Measurements from ENCODE around the gene MAEA.

Gene MAEA

DNA sequence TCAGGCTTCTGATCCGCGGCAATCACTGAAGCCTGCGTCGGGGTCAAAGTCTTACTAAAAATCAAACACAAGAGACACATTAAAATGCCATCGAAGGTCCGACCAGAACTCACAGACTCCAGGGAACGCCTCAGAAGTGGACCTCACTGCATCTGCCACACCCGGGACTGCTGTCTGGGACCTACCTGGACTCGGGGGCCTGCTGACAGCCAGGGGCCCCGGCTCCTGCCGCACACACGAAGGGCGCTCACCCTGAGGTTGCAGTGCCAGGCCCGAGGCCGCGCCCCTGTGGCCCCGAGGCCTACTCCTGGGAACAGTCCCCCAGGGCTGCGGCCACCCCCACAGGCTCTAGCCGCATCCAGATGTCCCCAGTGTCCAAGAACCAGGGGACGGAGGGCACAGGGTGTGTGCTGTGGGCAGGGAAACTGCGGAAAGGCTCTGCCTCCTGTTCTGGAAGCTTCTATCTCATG lies 48.2 kb upstream of the MAEA start:
- Histone ChIP-seq H3K4me3 (ENCODE audit: low read length in 2 of 2) (no peak overlapping the region), H3K36me3 (replicated peaks in 1 of 2; ENCODE audit: control insufficient read depth in 2 of 2, insufficient read depth in 2 of 2, low read length in 2 of 2) (peaks cover 39 to 84% of the 10 kb centered on the region in 2 donors), H3K79me1 (ENCODE audit: low read depth, low read length) (peaks cover 50% of the 10 kb centered on the region), H3K14ac (ENCODE audit: low read length) (no peak overlapping the region), H2BK5ac (ENCODE audit: low read length) (no peak overlapping the region), H4K8ac (ENCODE audit: low read depth, low read length) (no peak overlapping the region), H2AK5ac (ENCODE audit: low read depth, low read length) (no peak overlapping the region), H3K4me2 (ENCODE audit: insufficient read depth, low read length, poor library complexity, severe bottlenecking) (no peak overlapping the region), H2BK12ac (ENCODE audit: low read length) (no peak overlapping the region), H2BK120ac (ENCODE audit: low read depth, low read length) (no peak overlapping the region), H3K4me1 (ENCODE audit: control insufficient read depth in 2 of 2, insufficient read depth in 1 of 2, low read depth in 1 of 2, low read length in 2 of 2) (peaks cover 1 to 3% of the 10 kb centered on the region in 2 donors), H4K91ac (ENCODE audit: low read depth, low read length, poor library complexity) (no peak overlapping the region), H3K27ac (replicated peaks; ENCODE audit: low read length) (no peak overlapping the region), H3K27me3 (ENCODE audit: control insufficient read depth in 3 of 3, insufficient read depth in 3 of 3, low read depth in 1 of 3, low read length in 3 of 3) (no peaks in the 10 kb centered on the region), H2AFZ (ENCODE audit: low read length) (no peak overlapping the region), H3K18ac (ENCODE audit: low read length) (no peak overlapping the region), H2BK15ac (ENCODE audit: low read length) (no peak overlapping the region), H3K23ac (ENCODE audit: low read depth, low read length, poor library complexity) (no peak overlapping the region), H3K4ac (ENCODE audit: low read length) (no peak overlapping the region), H3K9ac (ENCODE audit: low read depth, low read length, poor library complexity) (no peak overlapping the region), H3K9me3 (replicated peaks in 1 of 2; ENCODE audit: control insufficient read depth in 2 of 2, insufficient read depth in 1 of 2, low read depth in 1 of 2, low read length in 2 of 2) (no peaks in the 10 kb centered on the region)
- no CpG with 5 or more reads among the region's 21 CpGs for WGBS, 2 donors (ENCODE audit: extremely low coverage in 2 of 2, insufficient read length in 2 of 2, insufficient replicate concordance in 1 of 2)
- no peak for DNase-seq (ENCODE audit: low spot score)

DNA sequence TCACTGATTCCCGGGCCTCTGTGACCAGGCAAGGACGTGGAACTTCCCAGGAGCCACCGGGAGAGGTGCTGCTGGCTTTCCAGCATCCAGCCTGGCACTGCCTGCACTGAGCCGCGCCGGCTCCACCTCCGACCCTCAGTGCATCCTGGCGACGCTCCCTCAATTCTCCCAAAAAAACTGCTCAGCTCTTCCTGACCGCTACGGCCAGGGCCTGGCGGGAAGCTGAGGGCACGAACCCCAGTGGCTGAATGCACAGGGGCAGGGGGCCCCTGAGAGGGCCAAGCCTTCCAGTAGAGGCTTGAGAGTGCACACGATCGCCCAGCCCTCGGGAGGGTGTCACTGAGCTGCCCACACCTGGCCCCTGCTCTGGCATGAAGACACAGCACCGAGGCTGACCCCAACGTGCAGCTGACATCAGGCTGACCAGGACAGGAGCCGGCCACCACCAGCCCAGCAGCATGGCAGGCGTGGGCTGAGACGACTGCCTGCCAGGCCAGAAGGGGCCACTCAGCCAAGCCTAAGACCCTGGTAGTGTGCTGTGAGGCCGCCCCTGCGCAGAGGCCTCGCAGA lies 47.7 kb upstream of the MAEA start:
- Histone ChIP-seq H3K27me3 (ENCODE audit: control insufficient read depth in 3 of 3, insufficient read depth in 3 of 3, low read depth in 1 of 3, low read length in 3 of 3) (no peaks in the 10 kb centered on the region), H3K27ac (replicated peaks; ENCODE audit: low read length) (no peak overlapping the region), H3K23ac (ENCODE audit: low read depth, low read length, poor library complexity) (peak overlapping the region; percentile 55), H2BK15ac (ENCODE audit: low read length) (no peak overlapping the region), H2BK120ac (ENCODE audit: low read depth, low read length) (no peak overlapping the region), H3K14ac (ENCODE audit: low read length) (no peak overlapping the region), H3K4me1 (ENCODE audit: control insufficient read depth in 2 of 2, insufficient read depth in 1 of 2, low read depth in 1 of 2, low read length in 2 of 2) (peaks cover 6 to 7% of the 10 kb centered on the region in 2 donors), H3K79me1 (ENCODE audit: low read depth, low read length) (peaks cover 54% of the 10 kb centered on the region), H2AFZ (ENCODE audit: low read length) (no peak overlapping the region), H2BK12ac (ENCODE audit: low read length) (peak overlapping the region; percentile 41), H3K9me3 (replicated peaks in 1 of 2; ENCODE audit: control insufficient read depth in 2 of 2, insufficient read depth in 1 of 2, low read depth in 1 of 2, low read length in 2 of 2) (no peaks in the 10 kb centered on the region), H2BK5ac (ENCODE audit: low read length) (no peak overlapping the region), H3K36me3 (replicated peaks in 1 of 2; ENCODE audit: control insufficient read depth in 2 of 2, insufficient read depth in 2 of 2, low read length in 2 of 2) (peaks cover 37 to 83% of the 10 kb centered on the region in 2 donors), H4K91ac (ENCODE audit: low read depth, low read length, poor library complexity) (no peak overlapping the region), H3K18ac (ENCODE audit: low read length) (no peak overlapping the region), H3K4me3 (ENCODE audit: low read length in 2 of 2) (no peak overlapping the region), H3K9ac (ENCODE audit: low read depth, low read length, poor library complexity) (peak overlapping the region; percentile 21), H4K8ac (ENCODE audit: low read depth, low read length) (no peak overlapping the region), H3K4me2 (ENCODE audit: insufficient read depth, low read length, poor library complexity, severe bottlenecking) (no peak overlapping the region), H2AK5ac (ENCODE audit: low read depth, low read length) (no peak overlapping the region), H3K4ac (ENCODE audit: low read length) (no peak overlapping the region)
- DNase-seq (ENCODE audit: low spot score), result no peak
- WGBS, 2 donors (ENCODE audit: extremely low coverage in 2 of 2, insufficient read length in 2 of 2, insufficient replicate concordance in 1 of 2), result no CpG with 5 or more reads among the region's 24 CpGs

DNA sequence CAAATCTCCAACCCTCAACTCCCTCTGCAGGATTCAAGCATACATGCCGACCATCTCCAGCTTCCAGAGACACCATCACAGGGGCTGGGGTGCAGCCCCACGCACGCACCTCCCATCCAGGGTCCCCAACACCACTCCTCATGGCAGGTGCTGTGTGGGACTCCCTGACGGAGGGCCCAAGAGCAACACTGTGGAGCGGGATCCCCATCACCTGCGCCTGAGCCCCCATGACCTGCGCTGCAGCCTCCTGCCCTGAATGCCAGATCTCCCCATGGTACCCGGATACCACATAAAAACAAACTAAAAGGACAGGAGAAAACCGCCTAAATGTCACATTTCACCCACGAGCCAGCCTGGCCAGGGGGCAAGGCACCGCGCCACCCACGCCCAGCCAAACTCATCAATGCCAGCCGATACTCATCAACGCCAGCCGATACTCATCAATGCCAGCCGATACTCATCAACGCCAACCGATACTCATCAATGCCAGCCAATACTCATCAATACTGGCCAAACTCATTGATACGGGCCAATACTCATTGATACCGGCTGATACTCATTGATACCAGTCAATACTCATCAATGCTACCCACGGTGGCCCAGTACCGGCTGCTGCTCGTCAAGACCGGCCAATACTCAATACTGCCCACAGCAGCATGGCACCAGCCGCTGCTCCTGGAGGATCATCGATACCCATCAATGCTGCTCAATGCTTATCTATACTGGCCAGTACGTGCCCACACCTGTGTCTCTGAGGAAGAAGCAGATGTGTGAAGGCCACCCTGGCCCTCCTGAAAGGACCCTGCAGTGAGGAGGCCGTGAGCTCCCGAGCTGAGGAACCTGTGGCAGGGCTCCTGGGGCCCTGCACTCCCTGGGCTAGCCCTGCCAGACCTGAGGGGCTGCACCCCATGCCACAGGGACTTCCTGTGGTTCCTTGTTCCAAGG lies 46.9 kb upstream of the MAEA start:
- H4K91ac ChIP-seq (ENCODE audit: low read depth, low read length, poor library complexity), result no peak overlapping the region
- no peak for DNase-seq (ENCODE audit: low spot score)
- no peak overlapping the region for H2AFZ ChIP-seq (ENCODE audit: low read length)
- no peak overlapping the region for H2BK120ac ChIP-seq (ENCODE audit: low read depth, low read length)
- no peaks in the 10 kb centered on the region for H3K9me3 ChIP-seq (replicated peaks in 1 of 2; ENCODE audit: control insufficient read depth in 2 of 2, insufficient read depth in 1 of 2, low read depth in 1 of 2, low read length in 2 of 2)
- H3K79me1 ChIP-seq (ENCODE audit: low read depth, low read length), result peaks cover 57% of the 10 kb centered on the region
- no peak overlapping the region for H3K27ac ChIP-seq (replicated peaks; ENCODE audit: low read length)
- no peak overlapping the region for H2BK12ac ChIP-seq (ENCODE audit: low read length)
- no peak overlapping the region for H4K8ac ChIP-seq (ENCODE audit: low read depth, low read length)
- no peak overlapping the region for H2AK5ac ChIP-seq (ENCODE audit: low read depth, low read length)
- no peak overlapping the region for H3K4me3 ChIP-seq (ENCODE audit: low read length in 2 of 2)
- no peak overlapping the region for H2BK5ac ChIP-seq (ENCODE audit: low read length)
- peak overlapping the region; percentile 82 for H3K14ac ChIP-seq (ENCODE audit: low read length)
- no peak overlapping the region for H2BK15ac ChIP-seq (ENCODE audit: low read length)
- no peak overlapping the region for H3K4me2 ChIP-seq (ENCODE audit: insufficient read depth, low read length, poor library complexity, severe bottlenecking)
- H3K23ac ChIP-seq (ENCODE audit: low read depth, low read length, poor library complexity), result peak overlapping the region; percentile 91
- peaks cover 31 to 75% of the 10 kb centered on the region in 2 donors for H3K36me3 ChIP-seq (replicated peaks in 1 of 2; ENCODE audit: control insufficient read depth in 2 of 2, insufficient read depth in 2 of 2, low read length in 2 of 2)
- H3K27me3 ChIP-seq (ENCODE audit: control insufficient read depth in 3 of 3, insufficient read depth in 3 of 3, low read depth in 1 of 3, low read length in 3 of 3), result no peaks in the 10 kb centered on the region
- no peak overlapping the region for H3K4ac ChIP-seq (ENCODE audit: low read length)
- peaks cover 11 to 12% of the 10 kb centered on the region in 2 donors for H3K4me1 ChIP-seq (ENCODE audit: control insufficient read depth in 2 of 2, insufficient read depth in 1 of 2, low read depth in 1 of 2, low read length in 2 of 2)
- H3K18ac ChIP-seq (ENCODE audit: low read length), result no peak overlapping the region
- peak overlapping the region; percentile 60 for H3K9ac ChIP-seq (ENCODE audit: low read depth, low read length, poor library complexity)
- WGBS, 2 donors (ENCODE audit: extremely low coverage in 2 of 2, insufficient read length in 2 of 2, insufficient replicate concordance in 1 of 2), result no CpG with 5 or more reads among the region's 30 CpGs

DNA sequence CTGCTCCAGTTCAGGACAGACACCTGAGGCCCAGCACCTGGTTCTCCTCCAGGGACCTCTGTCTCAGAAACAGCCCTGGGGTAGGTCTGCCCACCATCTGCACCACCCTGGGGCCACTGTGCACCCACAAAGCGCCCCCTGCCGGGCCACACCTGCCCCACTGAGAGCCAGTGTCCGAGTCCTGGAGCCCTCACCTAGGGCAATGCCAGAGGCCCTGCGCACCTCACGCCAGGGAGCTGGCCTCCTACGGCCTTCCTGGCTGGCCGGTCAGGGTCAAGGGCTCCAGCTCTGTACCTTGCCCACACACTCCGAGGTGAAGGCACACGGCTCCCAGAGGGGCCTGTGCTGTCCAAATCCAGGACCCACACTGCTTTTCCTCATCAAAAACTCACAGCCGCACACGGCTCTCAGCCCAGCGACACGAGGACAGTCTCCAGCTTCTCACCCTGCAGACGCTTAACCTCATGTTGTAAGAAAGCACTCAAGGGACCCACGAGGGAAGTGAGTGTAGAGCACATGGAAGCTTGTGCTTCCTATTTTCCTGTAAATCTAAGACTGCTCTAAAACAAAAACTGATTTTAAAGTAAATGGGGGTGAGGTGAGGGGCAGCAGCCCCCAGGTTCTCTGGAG lies 46.1 kb upstream of the MAEA start:
- Histone ChIP-seq H3K4me3 (ENCODE audit: low read length in 2 of 2) (no peak overlapping the region), H3K36me3 (replicated peaks in 1 of 2; ENCODE audit: control insufficient read depth in 2 of 2, insufficient read depth in 2 of 2, low read length in 2 of 2) (peaks cover 27 to 67% of the 10 kb centered on the region in 2 donors), H3K27me3 (ENCODE audit: control insufficient read depth in 3 of 3, insufficient read depth in 3 of 3, low read depth in 1 of 3, low read length in 3 of 3) (no peaks in the 10 kb centered on the region), H2BK5ac (ENCODE audit: low read length) (no peak overlapping the region), H3K79me1 (ENCODE audit: low read depth, low read length) (peaks cover 56% of the 10 kb centered on the region), H3K4me2 (ENCODE audit: insufficient read depth, low read length, poor library complexity, severe bottlenecking) (no peak overlapping the region), H4K8ac (ENCODE audit: low read depth, low read length) (no peak overlapping the region), H3K4me1 (ENCODE audit: control insufficient read depth in 2 of 2, insufficient read depth in 1 of 2, low read depth in 1 of 2, low read length in 2 of 2) (peaks cover 11 to 12% of the 10 kb centered on the region in 2 donors), H3K9me3 (replicated peaks in 1 of 2; ENCODE audit: control insufficient read depth in 2 of 2, insufficient read depth in 1 of 2, low read depth in 1 of 2, low read length in 2 of 2) (no peaks in the 10 kb centered on the region), H2AK5ac (ENCODE audit: low read depth, low read length) (no peak overlapping the region), H2BK15ac (ENCODE audit: low read length) (no peak overlapping the region), H3K9ac (ENCODE audit: low read depth, low read length, poor library complexity) (no peak overlapping the region), H3K18ac (ENCODE audit: low read length) (no peak overlapping the region), H2AFZ (ENCODE audit: low read length) (no peak overlapping the region), H3K27ac (replicated peaks; ENCODE audit: low read length) (no peak overlapping the region), H3K4ac (ENCODE audit: low read length) (no peak overlapping the region), H3K23ac (ENCODE audit: low read depth, low read length, poor library complexity) (peak overlapping the region; percentile 91), H2BK12ac (ENCODE audit: low read length) (no peak overlapping the region), H2BK120ac (ENCODE audit: low read depth, low read length) (no peak overlapping the region), H4K91ac (ENCODE audit: low read depth, low read length, poor library complexity) (no peak overlapping the region), H3K14ac (ENCODE audit: low read length) (peak overlapping the region; percentile 82)
- no peak for DNase-seq (ENCODE audit: low spot score)
- WGBS, 2 donors (ENCODE audit: extremely low coverage in 2 of 2, insufficient read length in 2 of 2, insufficient replicate concordance in 1 of 2), result no CpG with 5 or more reads among the region's 15 CpGs
